HFF-Myc (cell line): ENCODE measurements around the gene HSD17B8.
"Not testable (repeated sequence)": the region's sequence is repeated elsewhere in the genome, so short reads cannot be mapped to it uniquely, and the experiment has no call there.

Experiments
- DNase-seq: peaks from one replicate; pipeline ENCODE4 v3.0.0-alpha.2; 2011; ENCODE audit warnings: low read depth; ENCODE audit errors: extremely low read depth
- H3K4me3 ChIP-seq: replicated peaks from 2 replicates; pipeline ENCODE4 v1.5.1; 2011; ENCODE audit warnings: low read depth, mild to moderate bottlenecking, control low read depth, low read length
- TF ChIP-seq, protein P1 (sequence below): IDR thresholded peaks from 2 replicates; pipeline ENCODE4 v1.5.1; 2012; ENCODE audit warnings: mild to moderate bottlenecking, low read depth, low read length, control low read depth; ENCODE audit errors: missing control alignments

HSD17B8 gene

GRCh38 chr6:33217681-33218080 lies 13.2 kb downstream of the HSD17B8 start:
- no peak overlapping the region for H3K4me3 ChIP-seq
- no peak for DNase-seq
- TF ChIP-seq, protein P1, sequence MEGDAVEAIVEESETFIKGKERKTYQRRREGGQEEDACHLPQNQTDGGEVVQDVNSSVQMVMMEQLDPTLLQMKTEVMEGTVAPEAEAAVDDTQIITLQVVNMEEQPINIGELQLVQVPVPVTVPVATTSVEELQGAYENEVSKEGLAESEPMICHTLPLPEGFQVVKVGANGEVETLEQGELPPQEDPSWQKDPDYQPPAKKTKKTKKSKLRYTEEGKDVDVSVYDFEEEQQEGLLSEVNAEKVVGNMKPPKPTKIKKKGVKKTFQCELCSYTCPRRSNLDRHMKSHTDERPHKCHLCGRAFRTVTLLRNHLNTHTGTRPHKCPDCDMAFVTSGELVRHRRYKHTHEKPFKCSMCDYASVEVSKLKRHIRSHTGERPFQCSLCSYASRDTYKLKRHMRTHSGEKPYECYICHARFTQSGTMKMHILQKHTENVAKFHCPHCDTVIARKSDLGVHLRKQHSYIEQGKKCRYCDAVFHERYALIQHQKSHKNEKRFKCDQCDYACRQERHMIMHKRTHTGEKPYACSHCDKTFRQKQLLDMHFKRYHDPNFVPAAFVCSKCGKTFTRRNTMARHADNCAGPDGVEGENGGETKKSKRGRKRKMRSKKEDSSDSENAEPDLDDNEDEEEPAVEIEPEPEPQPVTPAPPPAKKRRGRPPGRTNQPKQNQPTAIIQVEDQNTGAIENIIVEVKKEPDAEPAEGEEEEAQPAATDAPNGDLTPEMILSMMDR = no peak

DNA sequence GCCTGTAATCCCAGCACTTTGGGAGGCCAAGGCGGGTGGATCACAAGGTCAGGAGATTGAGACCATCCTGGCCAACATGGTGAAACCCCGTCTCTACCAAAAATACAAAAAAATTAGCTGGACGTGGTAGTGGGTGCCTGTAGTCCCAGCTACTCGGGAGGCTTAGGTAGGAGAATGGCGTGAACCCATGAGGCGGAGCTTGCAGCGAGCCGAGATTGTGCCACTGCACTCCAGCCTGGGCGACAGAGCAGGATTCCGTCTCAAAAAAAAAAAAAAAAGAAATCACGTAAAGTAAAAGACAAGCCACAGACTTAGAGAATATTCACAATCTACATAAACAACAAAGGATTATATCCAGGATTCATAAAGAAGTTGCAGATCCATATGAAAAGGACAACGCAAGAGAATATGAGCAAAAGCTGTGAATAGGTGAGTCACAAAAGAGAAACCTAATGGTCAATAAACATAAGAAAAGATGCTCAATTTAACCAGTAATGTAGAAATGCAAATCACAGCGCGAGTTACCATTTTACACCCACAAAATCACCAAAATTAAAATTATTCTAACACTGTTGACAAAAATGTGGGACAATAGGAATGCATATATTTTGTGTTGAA lies 22.2 kb downstream of the HSD17B8 start:
- DNase-seq, H3K4me3 ChIP-seq: not testable (repeated sequence)

DNA sequence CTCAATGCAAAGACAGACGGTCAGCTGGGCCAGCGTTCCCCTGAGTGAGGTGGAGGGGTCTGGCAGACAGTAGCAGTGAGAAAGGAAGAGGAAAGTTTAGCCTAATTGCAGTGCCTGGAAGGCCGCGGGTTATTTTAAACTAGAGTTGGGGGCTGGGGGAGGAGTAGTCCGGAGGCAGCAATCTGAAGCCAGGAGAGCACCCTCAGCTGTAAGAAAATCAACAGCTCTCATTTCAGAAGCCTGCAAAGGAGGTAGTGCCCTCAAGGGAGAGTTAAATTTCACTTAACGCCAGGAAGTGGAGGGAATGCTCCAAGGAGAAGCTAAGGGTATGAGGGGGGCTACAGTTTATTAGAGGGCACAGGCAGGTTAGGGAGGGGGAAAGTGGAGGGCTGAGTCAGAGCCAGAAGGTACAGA lies 30.8 kb downstream of the HSD17B8 start:
- no peak for DNase-seq
- TF ChIP-seq, protein P1 = no peak
- H3K4me3 ChIP-seq = no peak overlapping the region

DNA sequence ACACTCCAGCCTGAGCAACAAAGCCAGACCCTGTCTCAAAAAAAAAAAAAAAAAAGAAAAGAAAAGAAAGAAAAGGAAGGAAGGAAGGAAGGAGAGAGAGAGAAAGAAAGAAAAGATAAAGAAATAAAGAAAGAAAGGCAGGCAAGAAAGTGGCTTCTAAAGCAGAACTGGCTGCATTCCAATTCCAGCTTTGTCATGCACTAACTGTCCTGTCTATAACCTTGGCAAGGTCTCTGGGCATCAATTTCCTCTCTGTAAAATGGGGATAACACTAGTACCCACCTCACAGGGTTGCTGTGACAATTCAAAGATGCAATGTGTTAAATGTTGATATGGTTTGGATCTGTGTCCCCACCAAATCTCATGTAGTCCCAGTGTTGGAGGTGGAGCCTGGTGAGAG lies 31.9 kb downstream of the HSD17B8 start:
- H3K4me3 ChIP-seq = no peak overlapping the region
- DNase-seq = no peak
- TF ChIP-seq, protein P1 = no peak

GRCh38 chr6:33236852-33237251 lies 32.4 kb downstream of the HSD17B8 start:
- DNase-seq = no peak
- TF ChIP-seq, protein P1 = no peak
- no peak overlapping the region for H3K4me3 ChIP-seq

GRCh38 chr6:33237741-33238140 lies 33.3 kb downstream of the HSD17B8 start:
- DNase-seq = no peak
- H3K4me3 ChIP-seq = no peak overlapping the region
- TF ChIP-seq, protein P1 = no peak

DNA sequence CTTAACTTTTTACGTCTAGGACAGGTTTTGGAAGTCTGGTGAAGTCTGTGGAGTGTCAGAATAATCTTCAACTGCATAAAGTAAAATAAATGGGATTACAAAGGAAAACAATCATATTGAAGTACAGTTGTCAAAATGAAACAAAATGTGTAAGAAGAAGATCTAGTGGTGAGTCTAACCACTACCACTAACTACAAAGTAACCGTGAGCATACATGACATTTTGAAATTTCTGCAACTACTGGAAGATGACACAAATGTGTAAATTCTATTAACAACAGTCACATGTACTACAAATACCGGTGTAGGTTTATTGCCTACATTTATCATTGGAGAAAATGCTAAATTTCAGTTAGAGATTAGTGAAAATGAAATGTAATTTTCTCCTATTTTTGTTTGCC lies 37.5 kb downstream of the HSD17B8 start:
- TF ChIP-seq, protein P1 = no peak
- H3K4me3 ChIP-seq = no peak overlapping the region
- no peak for DNase-seq
